NCI-H82 treated with DMSO at 0.1 percent for 48 hours (cell line): Measurements from ENCODE around the gene KCNJ13.
"Not testable (repeated sequence)": the region's sequence is repeated elsewhere in the genome, so short reads cannot be mapped to it uniquely, and the experiment has no call there.

Experiments used
- DNase-seq: peaks from one replicate; lab custom pipeline; 2025; ENCODE audit not compliant: unreplicated experiment; lab: John Stamatoyannopoulos, UW

The KCNJ13 gene

DNA sequence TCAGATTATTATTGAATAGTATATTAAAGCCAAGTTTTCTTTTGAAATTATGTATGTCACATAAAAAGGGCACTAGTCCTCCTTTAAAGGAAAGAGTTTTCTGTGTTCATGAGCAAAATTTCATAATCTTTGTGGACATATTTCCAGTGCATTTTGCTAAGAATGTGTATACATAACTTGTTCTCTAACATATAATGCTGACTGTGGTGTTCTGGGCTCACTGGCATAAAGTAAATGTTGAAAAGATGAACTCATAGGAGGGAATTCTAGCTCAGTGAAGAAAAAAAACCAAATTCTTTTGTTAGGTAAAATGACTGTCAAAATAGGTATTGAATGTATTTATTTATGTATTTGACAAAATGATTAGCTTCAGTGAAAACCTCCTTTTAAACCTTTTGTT, 6.2 kb downstream of the KCNJ13 start:
- no peak for DNase-seq

DNA sequence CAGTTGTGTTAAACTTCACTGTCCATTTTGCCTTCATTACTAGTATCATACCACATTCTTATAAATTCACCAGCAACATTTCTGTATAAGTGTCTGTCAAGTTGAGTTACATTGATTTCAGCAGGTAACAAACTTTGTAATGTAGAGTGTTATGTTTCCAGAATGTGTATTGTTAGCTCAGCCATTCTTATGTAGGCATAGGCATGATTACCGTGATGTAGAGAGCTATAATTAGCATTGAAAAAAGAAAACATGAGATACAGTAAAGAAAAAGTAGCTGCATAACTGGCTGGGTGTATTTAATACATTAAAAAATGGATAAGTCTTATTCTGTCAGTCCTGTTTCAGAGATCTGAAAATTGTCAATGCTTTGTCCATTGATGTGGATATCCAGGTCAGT, 8.5 kb downstream of the KCNJ13 start:
- DNase-seq = no peak

GRCh38 chr2:232761301-232761907, 15.0 kb downstream of the KCNJ13 start:
- no peak for DNase-seq

- no peak for DNase-seq
Measured at GRCh38 chr2:232757905-232758304, 18.5 kb downstream of the KCNJ13 start.

GRCh38 chr2:232750135-232750671, 26.2 kb downstream of the KCNJ13 start:
- no peak for DNase-seq

- DNase-seq = no peak
Measured at GRCh38 chr2:232749331-232749730, 27.0 kb downstream of the KCNJ13 start.

- no peak for DNase-seq
Measured at GRCh38 chr2:232748038-232748437, 28.3 kb downstream of the KCNJ13 start.

- DNase-seq = no peak
Measured at GRCh38 chr2:232744963-232745362, 31.4 kb downstream of the KCNJ13 start.

- DNase-seq = no peak
Measured at GRCh38 chr2:232741972-232742371, 34.4 kb downstream of the KCNJ13 start.

- no peak for DNase-seq
Measured at GRCh38 chr2:232741294-232741693, 35.1 kb downstream of the KCNJ13 start.

DNA sequence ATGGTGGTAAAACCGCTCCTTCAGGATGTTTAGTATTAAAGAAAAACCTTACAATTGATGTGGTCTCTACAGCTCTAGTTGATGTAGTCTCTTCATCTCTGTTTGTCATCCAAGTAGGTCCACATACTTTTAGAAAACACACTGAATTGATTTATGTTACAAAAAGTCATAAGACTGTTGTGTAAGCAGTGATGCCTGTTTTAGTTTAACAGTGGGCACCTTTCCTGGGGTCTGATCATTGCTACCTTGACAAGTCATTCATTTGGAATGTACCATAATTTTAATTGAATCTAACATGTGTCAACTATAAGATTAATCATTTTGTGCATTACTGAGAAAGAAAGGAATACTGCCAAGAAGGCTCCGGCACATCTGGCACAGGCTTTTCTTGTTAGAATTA, 44.9 kb downstream of the KCNJ13 start:
- DNase-seq = no peak

DNA sequence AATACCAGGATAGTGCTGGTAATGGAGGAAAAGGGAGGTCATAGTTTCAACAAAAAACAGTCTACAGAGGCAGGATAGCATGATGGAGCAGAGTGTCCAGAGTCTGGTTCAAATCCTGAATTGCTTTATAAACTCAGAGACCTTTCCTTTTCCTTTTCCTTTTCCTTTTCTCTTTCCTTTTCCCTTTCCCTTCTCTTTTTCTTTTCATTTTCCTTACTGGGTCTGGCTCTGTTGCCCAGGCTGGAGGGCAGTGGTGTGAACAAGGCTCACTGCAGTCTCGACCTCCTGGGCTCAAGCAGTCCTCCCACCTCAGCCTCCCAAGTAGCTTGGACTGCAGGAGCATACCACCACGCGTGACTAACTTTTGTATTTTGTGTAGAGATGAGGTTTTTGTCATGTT, 47.6 kb downstream of the KCNJ13 start:
- no peak for DNase-seq

DNA sequence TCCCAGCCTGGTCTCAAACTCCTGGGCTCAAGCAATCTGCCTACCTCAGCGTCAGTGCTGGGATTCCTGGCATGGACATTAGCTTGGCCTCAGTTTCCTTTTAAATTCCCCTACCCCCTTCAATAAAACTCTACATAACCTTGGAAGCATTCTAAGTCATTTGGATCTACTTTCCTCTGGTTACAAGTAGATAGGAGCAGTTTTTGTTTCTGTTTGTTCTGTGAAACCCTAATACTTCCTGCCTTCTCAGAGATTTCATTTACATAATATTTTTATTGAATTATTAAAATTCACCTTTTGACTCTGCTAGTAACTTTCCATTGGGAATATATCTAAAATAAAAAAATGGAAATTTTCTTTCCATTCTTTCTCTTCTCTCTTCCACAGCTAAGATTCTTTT, 53.3 kb downstream of the KCNJ13 start:
- no peak for DNase-seq

- no peak for DNase-seq
Measured at GRCh38 chr2:232721882-232722281, 54.5 kb downstream of the KCNJ13 start.

- no peak for DNase-seq
Measured at GRCh38 chr2:232721261-232721660, 55.1 kb downstream of the KCNJ13 start.

DNA sequence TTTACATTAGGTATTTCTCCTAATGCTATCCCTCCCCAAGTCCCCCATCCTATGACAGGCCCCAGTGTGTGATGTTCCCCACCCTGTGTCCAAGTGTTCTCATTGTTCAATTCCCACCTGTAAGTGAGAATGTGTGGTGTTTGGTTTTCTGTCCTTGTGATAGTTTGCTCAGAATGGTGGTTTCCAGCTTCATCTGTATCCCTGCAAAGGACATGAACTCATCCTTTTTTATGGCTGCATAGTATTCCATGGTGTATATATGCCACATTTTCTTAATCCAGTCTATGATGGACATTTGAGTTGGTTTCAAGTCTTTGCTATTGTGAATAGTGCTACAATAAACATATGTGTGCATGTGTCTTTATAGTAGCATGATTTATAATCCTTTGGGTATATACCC, 56.3 kb downstream of the KCNJ13 start:
- DNase-seq = not testable (repeated sequence)
